Measurements from ENCODE around the gene TTC9C.
A peak's percentile ranks its signal among the peaks of the same experiment; 100 is the strongest.

TTC9C gene

GRCh38 chr11:62713343-62713742 is 14.9 kb upstream of the TTC9C start:
- no peak for TF ChIP-seq CTCF (conservative IDR thresholded peaks at IDR 0.05)
- 0 out of 2 replicates have a peak overlapping the region, but pooled peaks have one; percentile 5 for H3K27ac ChIP-seq

- TF ChIP-seq CTCF (conservative IDR thresholded peaks at IDR 0.05): no peak
- no peak overlapping the region for H3K27ac ChIP-seq
Measured at GRCh38 chr11:62715150-62716130, 12.8 kb upstream of the TTC9C start.

GRCh38 chr11:62716206-62716605 is 12.1 kb upstream of the TTC9C start:
- H3K27ac ChIP-seq: 0 out of 2 replicates have a peak overlapping the region, but pooled peaks have one; percentile 15
- TF ChIP-seq CTCF (conservative IDR thresholded peaks at IDR 0.05): no peak

GRCh38 chr11:62716816-62717215 is 11.5 kb upstream of the TTC9C start:
- 0 out of 2 replicates have a peak overlapping the region, but pooled peaks have one; percentile 15 for H3K27ac ChIP-seq

GRCh38 chr11:62719302-62719978 is 8.8 kb upstream of the TTC9C start:
- TF ChIP-seq CTCF (conservative IDR thresholded peaks at IDR 0.05): no peak
- H3K27ac ChIP-seq: peak overlapping the region; percentile 38

More at GRCh38 chr11:62716816-62717215, 11.5 kb upstream of the TTC9C start:
- TF ChIP-seq CTCF (conservative IDR thresholded peaks at IDR 0.05): no peak

- H3K27ac ChIP-seq: peak overlapping the region; percentile 9; the same call in 1 of the 2 replicates
- TF ChIP-seq CTCF (conservative IDR thresholded peaks at IDR 0.05): no peak; the same call in 1 of the 2 replicates
Measured at GRCh38 chr11:62721994-62722393, 6.3 kb upstream of the TTC9C start.

- peak overlapping the region; percentile 97; the same call in 1 of the 2 replicates for H3K27ac ChIP-seq
Measured at GRCh38 chr11:62724171-62724570, 4.1 kb upstream of the TTC9C start.

More at GRCh38 chr11:62724171-62724570, 4.1 kb upstream of the TTC9C start:
- no peak for TF ChIP-seq CTCF (conservative IDR thresholded peaks at IDR 0.05)
